Endothelial cell of umbilical vein (primary cell): ENCODE results near the gene PSMC2.

Experiments
- EZH2 ChIP-seq: IDR thresholded peaks from 2 replicates; pipeline ENCODE4 v1.6.1; 2012; ENCODE audit warnings: borderline replicate concordance, low read depth, mild to moderate bottlenecking, moderate library complexity, low read length, inconsistent platforms; ENCODE audit not compliant: severe bottlenecking
- GATA2 ChIP-seq: IDR thresholded peaks from 2 replicates; pipeline ENCODE4 v1.7.0; 2011; ENCODE audit warnings: low read depth, mild to moderate bottlenecking, moderate library complexity, mixed read lengths, low read length; ENCODE audit not compliant: insufficient read length, insufficient read depth
- JUN ChIP-seq: IDR thresholded peaks from 2 replicates; pipeline ENCODE4 v1.6.1; 2011; ENCODE audit warnings: borderline replicate concordance, low read depth; ENCODE audit not compliant: insufficient read length, insufficient read depth
- MAX ChIP-seq: IDR thresholded peaks from 2 replicates; pipeline ENCODE4 v1.6.1; 2011; ENCODE audit not compliant: insufficient read depth, insufficient read length
- POLR2A ChIP-seq: IDR thresholded peaks from 2 replicates; pipeline ENCODE4 v1.6.1; 2012; ENCODE audit warnings: low read depth, mild to moderate bottlenecking, control low read depth, low read length
- POLR2AphosphoS5 ChIP-seq: IDR thresholded peaks from 2 replicates; pipeline ENCODE4 v1.6.1; 2012; ENCODE audit warnings: low read depth, mild to moderate bottlenecking, control low read depth, low read length, moderate library complexity; ENCODE audit not compliant: insufficient read depth
- TF ChIP-seq, protein P1 (sequence below), 2 donors: IDR thresholded peaks; 1 replicate in 1 of 2; 2 replicates in 1 of 2; pipeline ENCODE4 v1.5.1; 2011; ENCODE audit warnings: low read length in 2 of 2, mild to moderate bottlenecking in 2 of 2, moderate library complexity in 2 of 2, control low read depth in 1 of 2, inconsistent platforms in 1 of 2, low read depth in 1 of 2; ENCODE audit not compliant: insufficient read depth in 1 of 2; ENCODE audit errors: extremely low read depth in 1 of 2

DNA sequence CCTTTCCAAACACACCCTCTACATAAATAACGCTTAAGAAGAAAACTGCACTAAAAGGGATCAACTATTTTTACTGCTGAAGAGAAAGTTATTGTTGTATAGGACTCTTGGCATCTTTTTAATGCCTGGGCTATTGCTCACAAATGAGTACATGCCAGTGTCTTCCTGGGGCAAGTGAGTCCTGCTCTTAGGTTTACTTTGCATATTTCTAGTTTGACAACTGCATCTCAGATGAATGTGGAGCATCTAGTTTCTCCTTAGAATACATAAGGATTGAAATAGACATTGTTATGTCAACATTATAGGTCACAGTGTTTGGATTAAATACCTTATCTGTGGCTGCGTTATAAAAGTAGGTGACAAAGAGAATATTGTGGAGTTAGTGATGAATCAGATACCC lies 44.5 kb downstream of the PSMC2 start:
- TF ChIP-seq, protein P1, sequence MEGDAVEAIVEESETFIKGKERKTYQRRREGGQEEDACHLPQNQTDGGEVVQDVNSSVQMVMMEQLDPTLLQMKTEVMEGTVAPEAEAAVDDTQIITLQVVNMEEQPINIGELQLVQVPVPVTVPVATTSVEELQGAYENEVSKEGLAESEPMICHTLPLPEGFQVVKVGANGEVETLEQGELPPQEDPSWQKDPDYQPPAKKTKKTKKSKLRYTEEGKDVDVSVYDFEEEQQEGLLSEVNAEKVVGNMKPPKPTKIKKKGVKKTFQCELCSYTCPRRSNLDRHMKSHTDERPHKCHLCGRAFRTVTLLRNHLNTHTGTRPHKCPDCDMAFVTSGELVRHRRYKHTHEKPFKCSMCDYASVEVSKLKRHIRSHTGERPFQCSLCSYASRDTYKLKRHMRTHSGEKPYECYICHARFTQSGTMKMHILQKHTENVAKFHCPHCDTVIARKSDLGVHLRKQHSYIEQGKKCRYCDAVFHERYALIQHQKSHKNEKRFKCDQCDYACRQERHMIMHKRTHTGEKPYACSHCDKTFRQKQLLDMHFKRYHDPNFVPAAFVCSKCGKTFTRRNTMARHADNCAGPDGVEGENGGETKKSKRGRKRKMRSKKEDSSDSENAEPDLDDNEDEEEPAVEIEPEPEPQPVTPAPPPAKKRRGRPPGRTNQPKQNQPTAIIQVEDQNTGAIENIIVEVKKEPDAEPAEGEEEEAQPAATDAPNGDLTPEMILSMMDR (IDR thresholded peaks at IDR 0.05; ENCODE audit: extremely low read depth in 1 of 2, insufficient read depth in 1 of 2, low read depth in 1 of 2, low read length in 2 of 2): no peak
- TF ChIP-seq MAX (no peak), POLR2A (no peak), EZH2 (no peak), POLR2AphosphoS5 (no peak), JUN (no peak), GATA2 (no peak)
